SKM-1 (cell line): ENCODE measurements around the gene NUDT15.
"Not testable (repeated sequence)": the region's sequence is repeated elsewhere in the genome, so short reads cannot be mapped to it uniquely, and the experiment has no call there.

Source experiments
- DNase-seq: peaks from one replicate; lab custom pipeline; 2025; ENCODE audit not compliant: unreplicated experiment; lab: John Stamatoyannopoulos, UW

Gene NUDT15

GRCh38 chr13:48040896-48041295 is 3.4 kb downstream of the NUDT15 start:
- no peak for DNase-seq

GRCh38 chr13:48042894-48043293 is 5.4 kb downstream of the NUDT15 start:
- DNase-seq = no peak

GRCh38 chr13:48043789-48044503 is 6.4 kb downstream of the NUDT15 start:
- DNase-seq = no peak

- no peak for DNase-seq
Observed at GRCh38 chr13:48050550-48050949, 13.0 kb downstream of the NUDT15 start.

- DNase-seq = no peak
Observed at GRCh38 chr13:48054601-48055000, 17.1 kb downstream of the NUDT15 start.

GRCh38 chr13:48055712-48056111 is 18.2 kb downstream of the NUDT15 start:
- no peak for DNase-seq

- DNase-seq = not testable (repeated sequence)
Observed at GRCh38 chr13:48058536-48058935, 21.0 kb downstream of the NUDT15 start.

- not testable (repeated sequence) for DNase-seq
Observed at GRCh38 chr13:48059951-48060350, 22.4 kb downstream of the NUDT15 start.

GRCh38 chr13:48066310-48066989 is 28.9 kb downstream of the NUDT15 start:
- DNase-seq = peak; percentile 5

- DNase-seq = no peak
Observed at GRCh38 chr13:48068036-48068435, 30.5 kb downstream of the NUDT15 start.

- no peak for DNase-seq
Observed at GRCh38 chr13:48068952-48069351, 31.4 kb downstream of the NUDT15 start.

- DNase-seq = no peak
Observed at GRCh38 chr13:48069573-48069972, 32.0 kb downstream of the NUDT15 start.

- DNase-seq = no peak
Observed at GRCh38 chr13:48070942-48071341, 33.4 kb downstream of the NUDT15 start.

GRCh38 chr13:48072304-48072703 is 34.8 kb downstream of the NUDT15 start:
- DNase-seq = no peak

GRCh38 chr13:48072787-48073186 is 35.3 kb downstream of the NUDT15 start:
- no peak for DNase-seq

GRCh38 chr13:48074006-48074405 is 36.5 kb downstream of the NUDT15 start:
- no peak for DNase-seq

- DNase-seq = peak; percentile 7
Observed at GRCh38 chr13:48078251-48078656, 40.7 kb downstream of the NUDT15 start.

- DNase-seq = no peak
Observed at GRCh38 chr13:48081739-48082138, 44.2 kb downstream of the NUDT15 start.

GRCh38 chr13:48086272-48086671 is 48.7 kb downstream of the NUDT15 start:
- DNase-seq = no peak

GRCh38 chr13:48093588-48093987 is 56.1 kb downstream of the NUDT15 start:
- DNase-seq = no peak

- DNase-seq = no peak
Observed at GRCh38 chr13:48094404-48094780, 56.9 kb downstream of the NUDT15 start.

GRCh38 chr13:48094781-48095502 is 57.4 kb downstream of the NUDT15 start, which contains the start of gene MED4:
MED4 (minus strand) TSS chr13:48095104; CDS start chr13:48095078, 26 bp downstream.
- DNase-seq = peak; percentile 81
